ENCODE results near the gene FDPS.
"Not testable (repeated sequence)": the region's sequence is repeated elsewhere in the genome, so short reads cannot be mapped to it uniquely, and the experiment has no call there.

FDPS gene

DNA sequence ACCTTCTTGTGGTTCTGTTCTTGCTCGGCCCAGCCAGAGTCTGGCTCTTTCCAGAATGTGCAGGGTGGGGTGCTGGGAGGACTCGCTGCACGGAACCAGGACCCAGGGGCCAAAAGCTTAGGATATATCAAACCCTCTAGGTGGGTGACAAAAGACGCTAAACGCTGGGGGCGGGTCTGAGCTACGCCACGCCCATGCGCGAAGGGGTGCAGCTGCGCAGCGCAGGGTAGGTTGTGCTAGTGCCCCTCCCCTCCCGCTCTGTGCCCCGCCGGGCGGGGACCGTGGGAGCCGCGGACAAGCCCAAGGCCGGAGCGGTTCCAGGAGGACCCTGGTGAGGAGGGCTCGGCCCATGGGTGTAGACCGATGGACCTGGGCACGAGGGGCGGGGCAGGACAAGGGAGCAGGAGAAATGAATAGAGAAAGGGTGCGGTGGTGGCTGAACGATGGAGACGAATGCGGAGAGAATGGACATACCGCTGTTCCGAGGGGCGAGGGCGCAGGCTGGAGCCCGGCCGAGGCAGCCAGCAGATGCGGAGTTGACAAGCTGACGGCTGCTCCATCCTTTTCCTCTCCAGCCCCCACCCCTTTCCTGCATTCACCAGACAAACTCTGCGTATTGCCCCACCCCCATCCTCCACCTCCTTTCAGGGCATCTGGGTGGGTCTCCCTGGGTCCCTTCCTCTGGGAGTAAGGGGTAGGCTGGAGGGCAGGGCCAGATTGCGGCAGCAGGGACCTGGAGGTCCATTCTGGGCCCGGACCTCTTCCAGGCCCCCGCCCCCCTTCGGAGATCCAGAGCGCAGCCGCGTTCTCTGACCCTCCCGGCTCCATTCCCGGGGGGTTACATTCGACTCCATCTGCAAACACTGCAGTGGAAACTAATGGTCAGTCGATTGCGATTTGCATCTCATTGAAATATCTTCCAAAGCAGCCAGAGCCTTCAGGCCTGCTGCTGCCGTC lies 12.3 kb downstream of the FDPS start, which contains the start of gene RUSC1:
Gene RUSC1 (plus strand): TSS at position 234 of the 957 bp plus-strand sequence. CDS start 880 bp downstream, outside the sequence.
- DNase-seq (ENCODE audit: low spot score in 2 of 2) (peak; percentile 29 to 81), ATAC-seq (peak; percentile 5)
- Mint-ChIP-seq H3K36me3 (peaks cover 59% of the 10 kb centered on the region), H3K27ac (peak within 1 kb of the TSS; percentile 0), H3K9me3 (no peaks in the 10 kb centered on the region), H3K4me1 (peaks cover 47% of the 10 kb centered on the region), H3K4me3 (peak within 1 kb of the TSS; percentile 82)

DNA sequence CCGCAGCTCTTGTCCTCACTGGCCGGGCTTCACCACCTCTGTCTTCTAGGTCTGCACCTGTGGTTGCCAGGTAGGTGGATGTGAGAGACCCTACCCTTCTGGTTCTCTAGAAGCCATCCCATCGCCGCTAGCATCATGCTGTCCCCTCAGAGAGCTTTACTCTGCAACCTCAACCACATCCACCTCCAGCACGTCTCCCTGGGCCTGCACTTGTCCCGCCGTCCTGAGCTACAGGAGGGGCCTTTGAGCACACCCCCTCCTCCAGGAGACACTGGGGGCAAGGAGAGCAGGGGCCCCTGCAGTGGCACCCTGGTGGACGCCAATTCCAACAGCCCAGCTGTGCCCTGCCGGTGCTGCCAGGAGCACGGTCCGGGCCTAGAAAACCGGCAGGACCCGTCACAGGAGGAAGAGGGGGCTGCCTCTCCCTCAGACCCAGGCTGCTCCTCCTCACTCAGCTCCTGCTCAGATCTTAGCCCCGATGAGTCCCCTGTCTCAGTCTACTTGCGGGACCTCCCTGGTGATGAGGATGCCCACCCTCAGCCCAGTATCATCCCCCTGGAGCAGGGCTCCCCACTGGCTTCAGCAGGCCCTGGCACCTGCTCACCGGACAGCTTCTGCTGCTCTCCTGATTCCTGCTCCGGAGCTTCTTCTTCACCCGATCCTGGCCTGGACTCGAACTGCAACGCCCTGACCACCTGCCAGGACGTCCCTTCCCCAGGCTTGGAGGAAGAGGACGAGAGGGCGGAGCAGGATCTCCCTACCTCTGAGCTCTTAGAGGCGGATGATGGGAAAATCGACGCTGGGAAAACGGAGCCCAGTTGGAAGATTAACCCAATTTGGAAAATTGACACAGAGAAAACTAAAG lies 13.2 kb downstream of the FDPS start:
- Mint-ChIP-seq H3K4me3 (peak overlapping the region; percentile 82), H3K4me1 (peaks cover 55% of the 10 kb centered on the region), H3K27ac (no peak overlapping the region), H3K36me3 (peaks cover 50% of the 10 kb centered on the region), H3K9me3 (no peaks in the 10 kb centered on the region)
- ATAC-seq: no peak
- DNase-seq (ENCODE audit: low spot score in 2 of 2): no peak

DNA sequence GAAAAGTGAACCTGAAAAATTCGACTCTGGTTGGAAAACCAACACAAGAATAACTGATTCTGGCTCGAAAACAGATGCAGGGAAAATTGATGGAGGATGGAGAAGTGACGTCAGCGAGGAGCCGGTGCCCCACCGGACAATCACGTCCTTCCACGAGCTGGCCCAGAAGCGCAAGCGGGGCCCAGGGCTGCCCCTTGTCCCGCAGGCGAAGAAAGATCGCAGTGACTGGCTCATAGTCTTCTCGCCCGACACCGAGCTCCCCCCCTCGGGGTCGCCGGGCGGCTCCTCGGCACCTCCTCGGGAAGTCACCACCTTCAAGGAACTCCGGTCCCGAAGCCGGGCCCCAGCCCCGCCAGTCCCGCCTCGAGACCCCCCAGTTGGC lies 13.9 kb downstream of the FDPS start:
- no peak for DNase-seq (ENCODE audit: low spot score in 2 of 2)
- Mint-ChIP-seq H3K27ac (no peak overlapping the region), H3K36me3 (peaks cover 49% of the 10 kb centered on the region), H3K4me3 (peak overlapping the region; percentile 82), H3K4me1 (peaks cover 55% of the 10 kb centered on the region), H3K9me3 (no peaks in the 10 kb centered on the region)
- no peak for ATAC-seq

DNA sequence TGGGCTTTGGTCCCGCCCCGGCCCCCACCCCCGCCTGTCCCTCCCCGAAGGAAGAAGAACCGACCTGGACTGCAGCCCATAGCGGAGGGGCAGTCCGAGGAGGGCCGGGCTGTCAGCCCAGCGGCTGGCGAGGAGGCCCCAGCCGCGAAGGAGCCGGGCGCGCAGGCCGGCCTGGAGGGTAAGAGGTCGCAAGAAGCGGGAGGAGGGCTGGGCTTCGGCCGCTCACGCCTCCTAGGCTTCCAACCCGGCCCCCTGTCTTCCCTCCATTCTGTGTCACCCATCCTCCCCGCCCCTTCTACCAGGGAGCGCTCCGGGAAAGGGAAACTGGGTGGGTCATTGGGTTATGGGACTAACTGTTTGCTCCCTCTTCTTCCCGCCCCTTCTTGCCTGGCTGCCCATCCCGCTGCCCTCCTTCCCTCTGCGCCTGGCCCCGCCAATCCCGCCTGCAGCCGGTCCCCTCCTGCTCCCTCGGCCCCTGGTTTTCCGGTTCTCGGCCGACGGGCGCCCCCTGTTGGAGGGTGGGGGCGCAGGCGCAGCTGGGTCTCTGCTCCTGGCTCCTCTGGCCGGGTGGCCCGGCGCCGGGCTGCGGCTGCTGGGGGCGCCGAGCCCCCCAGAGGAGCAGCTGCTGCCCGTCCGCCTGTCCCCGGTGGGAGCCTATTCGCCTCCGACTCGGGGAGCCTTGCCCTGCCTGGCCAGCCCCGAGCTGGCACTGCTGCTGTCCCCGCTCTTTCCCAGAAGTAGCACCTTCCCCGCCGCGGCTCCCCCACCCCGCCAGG lies 14.5 kb downstream of the FDPS start:
- Mint-ChIP-seq H3K36me3 (peaks cover 49% of the 10 kb centered on the region), H3K27ac (peak overlapping the region; percentile 23)

DNA sequence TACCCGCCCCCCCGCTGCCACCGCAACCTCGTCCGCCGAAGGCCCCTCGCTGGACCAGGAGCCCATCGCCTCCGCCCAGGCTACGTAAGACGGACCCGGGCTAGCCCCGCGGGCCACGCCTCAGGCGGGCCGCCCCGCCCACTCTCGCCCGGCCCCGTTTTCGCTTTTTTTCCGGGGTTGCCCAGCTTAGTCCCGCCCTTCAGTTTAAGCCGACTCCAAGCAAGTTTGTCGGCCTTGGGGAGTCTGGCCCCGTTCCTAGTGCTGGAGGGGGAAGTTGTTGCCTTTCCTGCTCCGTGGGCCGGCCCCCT lies 15.0 kb downstream of the FDPS start:
- peaks cover 49% of the 10 kb centered on the region for H3K36me3 Mint-ChIP-seq
- ATAC-seq: peak; percentile 75
- H3K4me3 Mint-ChIP-seq: peak overlapping the region; percentile 82
- H3K27ac Mint-ChIP-seq: peak overlapping the region; percentile 94
- H3K4me1 Mint-ChIP-seq: peaks cover 55% of the 10 kb centered on the region
- DNase-seq (ENCODE audit: low spot score in 2 of 2): peak; percentile 71 to 91
- H3K9me3 Mint-ChIP-seq: no peaks in the 10 kb centered on the region

More for the DNA sequence above, 14.5 kb downstream of the FDPS start:
- Mint-ChIP-seq H3K9me3 (no peaks in the 10 kb centered on the region), H3K4me1 (peaks cover 55% of the 10 kb centered on the region), H3K4me3 (peak overlapping the region; percentile 82)
- DNase-seq (ENCODE audit: low spot score in 2 of 2) (peak; percentile 96 to 97), ATAC-seq (peak; percentile 73)

DNA sequence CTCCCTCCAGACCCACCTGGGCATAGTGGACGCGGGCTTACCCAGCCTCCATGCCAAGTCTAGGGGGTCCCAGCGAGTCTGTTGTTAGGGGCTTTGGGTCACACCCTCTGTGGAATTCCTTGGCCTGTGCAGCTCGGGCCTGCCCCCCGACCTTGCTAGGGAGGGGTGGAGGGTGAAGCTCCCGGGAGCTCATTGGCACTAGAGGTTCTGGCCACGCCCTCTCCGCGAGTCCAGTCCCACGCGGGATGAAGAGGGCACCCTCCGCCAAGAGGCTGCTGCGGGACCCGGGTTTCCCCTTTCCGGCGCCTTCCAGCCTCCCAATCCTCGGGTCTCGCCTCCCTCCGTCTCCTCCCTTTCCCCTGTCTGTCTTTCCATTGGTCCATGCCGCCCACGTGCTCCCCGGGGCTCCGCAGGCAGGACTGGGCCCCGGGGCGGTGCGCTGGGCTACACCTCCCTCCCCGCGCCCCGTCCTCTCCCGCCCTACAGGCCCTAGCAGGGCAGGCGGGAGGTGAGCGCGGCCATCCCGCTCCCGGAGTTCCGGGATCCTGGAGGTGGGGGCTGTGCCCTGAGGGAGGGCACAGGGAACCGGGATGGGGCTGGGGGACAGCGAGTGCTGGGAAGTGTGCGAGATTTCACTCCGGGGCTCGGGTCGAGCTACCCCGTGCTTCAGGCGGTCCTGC lies 15.5 kb downstream of the FDPS start:
- ATAC-seq (peak; percentile 83), DNase-seq (ENCODE audit: low spot score in 2 of 2) (peak; percentile 84 to 94)
- no peaks in the 10 kb centered on the region for H3K9me3 Mint-ChIP-seq
- H3K36me3 Mint-ChIP-seq: peaks cover 48% of the 10 kb centered on the region
- H3K4me1 Mint-ChIP-seq: peaks cover 50% of the 10 kb centered on the region
- peak overlapping the region; percentile 82 for H3K4me3 Mint-ChIP-seq
- H3K27ac Mint-ChIP-seq: peak overlapping the region; percentile 94

DNA sequence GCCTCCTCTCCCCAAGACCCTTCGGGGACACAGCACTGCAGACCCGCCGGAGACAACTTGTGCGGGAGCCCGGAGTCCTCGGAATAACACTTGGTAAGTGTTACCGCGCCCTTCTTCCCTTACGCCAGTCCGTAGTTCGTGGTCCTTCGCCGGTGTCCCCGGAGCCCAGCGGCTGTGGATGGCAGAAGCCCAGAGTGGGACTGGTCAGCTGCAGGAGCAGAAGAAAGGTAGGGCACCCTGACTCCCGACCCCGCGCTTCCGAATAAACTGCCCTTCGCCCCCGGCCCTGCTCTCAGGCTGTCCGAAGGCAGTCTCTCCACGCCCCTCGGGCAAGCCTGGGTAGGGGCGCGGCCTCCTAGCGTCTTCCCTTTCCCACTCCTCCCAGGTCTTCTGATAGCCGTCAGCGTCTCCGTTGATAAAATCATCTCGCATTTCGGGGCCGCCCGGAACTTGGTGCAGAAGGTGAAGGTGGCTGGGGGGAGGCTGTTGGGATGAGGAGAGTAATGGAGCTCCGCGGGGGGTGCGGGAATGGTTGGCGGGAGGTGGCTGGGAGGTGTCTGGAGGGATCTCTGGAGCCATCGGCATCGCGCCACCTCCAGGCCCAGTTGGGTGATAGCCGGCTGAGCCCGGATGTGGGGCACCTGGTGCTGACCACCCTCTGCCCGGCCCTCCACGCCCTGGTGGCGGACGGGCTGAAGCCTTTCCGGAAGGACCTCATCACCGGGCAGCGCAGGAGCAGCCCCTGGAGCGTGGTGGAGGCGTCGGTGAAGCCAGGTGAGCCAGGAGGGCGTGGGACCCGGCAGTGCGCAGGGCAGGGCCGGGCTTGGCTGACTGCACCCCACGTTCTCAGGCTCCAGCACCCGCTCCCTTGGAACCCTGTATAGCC lies 16.3 kb downstream of the FDPS start:
- Mint-ChIP-seq H3K36me3 (peaks cover 47% of the 10 kb centered on the region), H3K27ac (peak overlapping the region; percentile 94), H3K4me3 (peak overlapping the region; percentile 82), H3K9me3 (no peaks in the 10 kb centered on the region), H3K4me1 (peaks cover 42% of the 10 kb centered on the region)
- no peak for DNase-seq (ENCODE audit: low spot score in 2 of 2)
- ATAC-seq: no peak

DNA sequence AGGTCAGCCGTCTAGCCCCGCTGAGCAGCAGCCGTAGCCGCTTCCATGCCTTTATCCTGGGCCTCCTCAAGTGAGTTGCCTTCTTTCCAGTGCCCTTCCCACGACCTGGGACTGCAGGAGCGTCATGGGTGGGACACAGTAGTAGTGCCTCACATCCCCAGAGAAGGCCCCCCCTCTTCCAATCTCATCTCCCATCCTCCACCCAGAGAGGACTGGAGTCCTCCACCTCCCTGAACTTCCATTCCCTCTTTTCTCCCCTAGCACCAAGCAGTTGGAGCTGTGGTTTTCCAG lies 16.9 kb downstream of the FDPS start:
- Mint-ChIP-seq H3K36me3 (peaks cover 47% of the 10 kb centered on the region), H3K27ac (peak overlapping the region; percentile 72), H3K4me3 (peak overlapping the region; percentile 82), H3K4me1 (peaks cover 36% of the 10 kb centered on the region), H3K9me3 (no peaks in the 10 kb centered on the region)
- DNase-seq (ENCODE audit: low spot score in 2 of 2) (no peak), ATAC-seq (no peak)

DNA sequence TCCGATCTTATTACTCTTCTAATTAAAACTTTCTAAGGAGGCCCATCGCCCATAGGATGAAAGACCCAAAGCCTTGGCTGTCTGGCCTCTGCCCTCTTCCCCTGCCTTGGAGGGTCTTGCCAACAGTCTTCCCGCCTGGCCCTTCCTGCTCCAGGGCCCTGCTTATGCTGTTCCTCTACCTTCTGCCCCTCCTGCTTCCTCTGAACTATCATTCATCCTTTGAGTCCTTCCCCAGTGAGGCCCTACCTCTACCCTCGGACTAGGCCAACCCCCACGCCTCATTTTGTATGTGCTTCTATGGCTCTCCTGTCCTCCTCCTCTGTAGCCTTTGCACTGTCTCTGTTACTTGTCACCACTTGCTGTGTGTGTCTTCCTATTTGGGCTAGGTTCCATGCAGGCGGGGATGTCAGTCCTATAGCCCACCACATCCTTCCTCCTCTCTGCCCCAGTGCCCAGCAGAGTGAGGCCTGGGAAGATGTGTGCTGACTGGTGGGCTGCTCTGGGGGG lies 17.4 kb downstream of the FDPS start:
- no peak for ATAC-seq
- no peak for DNase-seq (ENCODE audit: low spot score in 2 of 2)
- Mint-ChIP-seq H3K27ac (peak overlapping the region; percentile 72), H3K36me3 (peaks cover 47% of the 10 kb centered on the region), H3K4me1 (peaks cover 31% of the 10 kb centered on the region), H3K9me3 (no peaks in the 10 kb centered on the region), H3K4me3 (peak overlapping the region; percentile 82)

DNA sequence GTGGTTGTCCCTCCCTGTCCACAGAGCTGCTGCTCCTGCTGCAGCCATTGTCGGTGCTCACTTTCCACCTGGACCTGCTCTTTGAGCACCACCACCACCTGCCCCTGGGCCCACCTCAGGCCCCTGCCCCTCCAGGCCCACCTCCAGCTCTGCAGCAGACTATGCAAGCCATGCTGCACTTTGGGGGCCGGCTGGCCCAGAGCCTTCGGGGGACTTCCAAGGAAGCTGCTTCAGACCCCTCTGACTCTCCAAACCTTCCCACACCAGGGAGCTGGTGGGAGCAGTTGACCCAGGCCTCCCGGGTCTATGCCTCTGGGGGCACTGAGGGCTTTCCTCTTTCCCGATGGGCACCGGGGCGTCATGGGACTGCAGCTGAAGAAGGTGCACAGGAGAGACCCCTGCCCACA lies 18.0 kb downstream of the FDPS start:
- H3K27ac Mint-ChIP-seq: peak overlapping the region; percentile 72
- DNase-seq (ENCODE audit: low spot score in 2 of 2) (no peak), ATAC-seq (no peak)
- peaks cover 48% of the 10 kb centered on the region for H3K36me3 Mint-ChIP-seq
- peak overlapping the region; percentile 82 for H3K4me3 Mint-ChIP-seq
- no peaks in the 10 kb centered on the region for H3K9me3 Mint-ChIP-seq
- peaks cover 26% of the 10 kb centered on the region for H3K4me1 Mint-ChIP-seq

DNA sequence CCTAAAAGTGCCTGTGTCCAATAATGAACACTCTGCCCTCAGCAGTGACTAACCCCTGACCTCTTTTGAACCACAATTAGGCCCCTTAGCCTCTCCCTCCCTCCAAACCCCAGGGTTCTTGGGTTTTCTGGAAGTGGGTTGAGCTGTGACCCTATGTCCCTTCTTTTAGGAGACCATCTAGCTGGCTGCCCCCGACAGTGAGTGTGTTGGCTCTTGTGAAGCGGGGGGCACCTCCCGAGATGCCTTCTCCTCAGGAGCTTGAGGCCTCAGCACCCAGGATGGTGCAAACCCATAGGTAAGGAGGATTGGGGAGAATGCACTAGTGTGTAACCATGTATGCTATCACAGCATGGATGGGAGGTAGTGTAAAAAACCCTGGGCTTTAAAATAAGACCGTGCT lies 19.3 kb downstream of the FDPS start:
- Mint-ChIP-seq H3K4me3 (no peak overlapping the region), H3K9me3 (no peaks in the 10 kb centered on the region), H3K36me3 (peaks cover 58% of the 10 kb centered on the region), H3K4me1 (peaks cover 16% of the 10 kb centered on the region), H3K27ac (peak overlapping the region; percentile 39)
- no peak for ATAC-seq
- DNase-seq (ENCODE audit: low spot score in 2 of 2): no peak

DNA sequence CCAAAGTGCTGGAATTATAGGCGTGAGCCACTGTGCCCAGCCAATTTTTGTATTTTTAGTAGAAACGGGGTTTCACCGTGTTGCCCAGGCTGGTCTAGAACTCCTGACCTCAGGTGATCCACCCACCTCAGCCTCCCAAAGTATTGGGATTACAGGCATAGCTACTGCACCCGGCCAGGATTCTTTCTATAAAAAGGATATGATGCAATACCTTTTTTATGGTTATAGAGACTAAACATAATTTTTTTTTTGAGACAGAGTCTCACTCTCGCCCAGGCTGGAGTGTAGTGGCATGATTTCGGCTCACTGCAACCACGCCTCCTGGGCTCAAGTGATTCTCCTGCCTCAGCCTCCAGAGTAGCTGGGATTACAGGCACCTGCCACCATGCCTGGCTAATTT lies 20.2 kb downstream of the FDPS start:
- peaks cover 66% of the 10 kb centered on the region for H3K36me3 Mint-ChIP-seq
- not testable (repeated sequence) for H3K27ac Mint-ChIP-seq; ATAC-seq; DNase-seq (ENCODE audit: low spot score in 2 of 2); H3K4me3 Mint-ChIP-seq; H3K9me3 Mint-ChIP-seq
- peaks cover 16% of the 10 kb centered on the region for H3K4me1 Mint-ChIP-seq

DNA sequence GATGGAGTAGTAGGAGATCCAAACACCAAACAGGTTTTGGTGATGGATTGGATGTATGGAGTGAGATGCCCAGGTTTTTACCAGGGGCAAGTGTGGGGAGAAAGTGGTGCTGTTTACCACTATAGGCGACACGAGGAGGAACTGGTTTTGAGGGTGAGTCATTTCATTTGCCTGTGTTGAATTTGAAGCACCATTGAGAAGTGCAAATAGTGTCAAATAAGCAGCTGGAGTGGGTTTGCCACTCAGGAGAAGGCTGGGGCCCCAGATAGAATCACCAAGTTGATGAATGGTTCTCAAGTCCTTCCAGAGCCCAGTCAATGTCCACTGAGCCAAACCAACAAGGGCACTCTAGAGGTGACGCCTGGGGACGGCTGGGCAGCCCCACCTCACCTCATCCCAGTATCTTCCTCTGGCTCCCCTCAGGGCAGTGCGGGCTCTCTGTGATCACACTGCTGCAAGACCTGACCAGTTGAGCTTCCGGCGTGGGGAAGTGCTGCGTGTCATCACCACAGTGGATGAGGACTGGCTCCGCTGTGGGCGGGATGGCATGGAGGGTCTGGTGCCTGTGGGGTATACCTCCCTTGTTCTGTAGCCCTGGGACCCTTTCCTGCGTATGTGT lies 21.4 kb downstream of the FDPS start:
- Mint-ChIP-seq H3K4me1 (peaks cover 16% of the 10 kb centered on the region), H3K36me3 (peaks cover 72% of the 10 kb centered on the region), H3K9me3 (no peaks in the 10 kb centered on the region), H3K4me3 (no peak overlapping the region), H3K27ac (peak overlapping the region; percentile 76)
- ATAC-seq (no peak), DNase-seq (ENCODE audit: low spot score in 2 of 2) (no peak)
